Measurements from ENCODE around the gene MKKS. TPM values are rescaled to one million over a fixed set of nuclear protein-coding genes. Genes with fewer than 3 reads are reported as not detected.
"Not testable (repeated sequence)": the region's sequence is repeated elsewhere in the genome, so short reads cannot be mapped to it uniquely, and the experiment has no call there.

The MKKS gene
- total RNA-seq, 1 donor from 2014 or later = 16.7 TPM

GRCh38 chr20:10412591-10413408 lies 21.2 kb downstream of the MKKS start:
- DNase-seq (ENCODE audit: low spot score) = no peak

- no peak for DNase-seq (ENCODE audit: low spot score)
Measured at GRCh38 chr20:10411673-10412072, 22.3 kb downstream of the MKKS start.

GRCh38 chr20:10408108-10408813 lies 25.8 kb downstream of the MKKS start:
- no peak for DNase-seq (ENCODE audit: low spot score)

GRCh38 chr20:10404959-10405530 lies 29.0 kb downstream of the MKKS start:
- DNase-seq (ENCODE audit: low spot score) = no peak

GRCh38 chr20:10404023-10404628 lies 29.9 kb downstream of the MKKS start:
- no peak for DNase-seq (ENCODE audit: low spot score)

- no peak for DNase-seq (ENCODE audit: low spot score)
Measured at GRCh38 chr20:10402938-10403608, 30.9 kb downstream of the MKKS start.

- no peak for DNase-seq (ENCODE audit: low spot score)
Measured at GRCh38 chr20:10398834-10399369, 35.1 kb downstream of the MKKS start.

GRCh38 chr20:10394752-10395151 lies 39.3 kb downstream of the MKKS start:
- not testable (repeated sequence) for DNase-seq (ENCODE audit: low spot score)

GRCh38 chr20:10390709-10391108 lies 43.3 kb downstream of the MKKS start:
- DNase-seq (ENCODE audit: low spot score) = no peak

GRCh38 chr20:10388597-10388996 lies 45.4 kb downstream of the MKKS start:
- no peak for DNase-seq (ENCODE audit: low spot score)

GRCh38 chr20:10387686-10388085 lies 46.3 kb downstream of the MKKS start:
- no peak for DNase-seq (ENCODE audit: low spot score)

GRCh38 chr20:10385850-10386544 lies 48.0 kb downstream of the MKKS start:
- no peak for DNase-seq (ENCODE audit: low spot score)

- DNase-seq (ENCODE audit: low spot score) = no peak
Measured at GRCh38 chr20:10381477-10381876, 52.5 kb downstream of the MKKS start.

- no peak for DNase-seq (ENCODE audit: low spot score)
Measured at GRCh38 chr20:10379761-10380160, 54.3 kb downstream of the MKKS start.

- DNase-seq (ENCODE audit: low spot score) = no peak
Measured at GRCh38 chr20:10376270-10377075, 57.5 kb downstream of the MKKS start.

GRCh38 chr20:10375191-10375590 lies 58.8 kb downstream of the MKKS start:
- no peak for DNase-seq (ENCODE audit: low spot score)

GRCh38 chr20:10374036-10374435 lies 60.0 kb downstream of the MKKS start:
- no peak for DNase-seq (ENCODE audit: low spot score)

GRCh38 chr20:10371467-10371866 lies 62.6 kb downstream of the MKKS start:
- no peak for DNase-seq (ENCODE audit: low spot score)

GRCh38 chr20:10370091-10370887 lies 63.7 kb downstream of the MKKS start:
- no peak for DNase-seq (ENCODE audit: low spot score)

Data from ureter (tissue), 1 donor.